C4-2B (cell line): Measurements from ENCODE around the gene BHMT2.

Source experiments
- ZFX ChIP-seq: fragments of 450-650 bp; IDR thresholded peaks from 2 replicates; pipeline ENCODE4 v1.6.1; 2017
- TF ChIP-seq, protein P1 (sequence below): fragments of 450-650 bp; conservative IDR thresholded peaks from 2 replicates; pipeline ENCODE4 v1.5.1; 2017; ENCODE audit warnings: mild to moderate bottlenecking

DNA sequence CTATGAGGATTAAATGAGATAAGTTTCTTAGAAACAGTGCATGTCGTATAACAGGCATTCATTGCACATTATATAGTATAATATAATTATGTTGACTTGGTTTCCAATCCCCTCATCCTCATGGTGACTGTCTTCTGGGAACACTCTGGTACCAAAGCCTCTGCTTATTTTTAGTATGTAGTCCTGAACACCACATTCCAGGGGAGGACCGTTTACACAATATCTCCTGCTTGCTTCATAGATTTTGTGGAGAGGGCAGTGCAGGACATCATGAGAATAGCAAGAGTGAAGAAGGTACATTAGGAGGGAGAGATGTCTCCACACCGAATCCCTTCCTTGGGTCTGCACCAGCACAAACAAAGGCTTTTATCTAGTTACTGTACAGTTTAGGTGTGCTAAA lies 21.5 kb downstream of the BHMT2 start:
- TF ChIP-seq ZFX, result no peak
- TF ChIP-seq, protein P1, sequence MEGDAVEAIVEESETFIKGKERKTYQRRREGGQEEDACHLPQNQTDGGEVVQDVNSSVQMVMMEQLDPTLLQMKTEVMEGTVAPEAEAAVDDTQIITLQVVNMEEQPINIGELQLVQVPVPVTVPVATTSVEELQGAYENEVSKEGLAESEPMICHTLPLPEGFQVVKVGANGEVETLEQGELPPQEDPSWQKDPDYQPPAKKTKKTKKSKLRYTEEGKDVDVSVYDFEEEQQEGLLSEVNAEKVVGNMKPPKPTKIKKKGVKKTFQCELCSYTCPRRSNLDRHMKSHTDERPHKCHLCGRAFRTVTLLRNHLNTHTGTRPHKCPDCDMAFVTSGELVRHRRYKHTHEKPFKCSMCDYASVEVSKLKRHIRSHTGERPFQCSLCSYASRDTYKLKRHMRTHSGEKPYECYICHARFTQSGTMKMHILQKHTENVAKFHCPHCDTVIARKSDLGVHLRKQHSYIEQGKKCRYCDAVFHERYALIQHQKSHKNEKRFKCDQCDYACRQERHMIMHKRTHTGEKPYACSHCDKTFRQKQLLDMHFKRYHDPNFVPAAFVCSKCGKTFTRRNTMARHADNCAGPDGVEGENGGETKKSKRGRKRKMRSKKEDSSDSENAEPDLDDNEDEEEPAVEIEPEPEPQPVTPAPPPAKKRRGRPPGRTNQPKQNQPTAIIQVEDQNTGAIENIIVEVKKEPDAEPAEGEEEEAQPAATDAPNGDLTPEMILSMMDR, result no peak
